ENCODE data around the gene CACNA1C.
"Not testable (repeated sequence)": the region's sequence is repeated elsewhere in the genome, so short reads cannot be mapped to it uniquely, and the experiment has no call there.

Gene CACNA1C

GRCh38 chr12:2742037-2742436 lies 689.2 kb downstream of the CACNA1C start:
- H3K4me1 Mint-ChIP-seq (ENCODE audit: low read depth); H3K4me3 Mint-ChIP-seq; H3K27ac Mint-ChIP-seq; H3K36me3 Mint-ChIP-seq; H3K27me3 Mint-ChIP-seq; H3K9me3 Mint-ChIP-seq (ENCODE audit: low read depth): not testable (repeated sequence)

DNA sequence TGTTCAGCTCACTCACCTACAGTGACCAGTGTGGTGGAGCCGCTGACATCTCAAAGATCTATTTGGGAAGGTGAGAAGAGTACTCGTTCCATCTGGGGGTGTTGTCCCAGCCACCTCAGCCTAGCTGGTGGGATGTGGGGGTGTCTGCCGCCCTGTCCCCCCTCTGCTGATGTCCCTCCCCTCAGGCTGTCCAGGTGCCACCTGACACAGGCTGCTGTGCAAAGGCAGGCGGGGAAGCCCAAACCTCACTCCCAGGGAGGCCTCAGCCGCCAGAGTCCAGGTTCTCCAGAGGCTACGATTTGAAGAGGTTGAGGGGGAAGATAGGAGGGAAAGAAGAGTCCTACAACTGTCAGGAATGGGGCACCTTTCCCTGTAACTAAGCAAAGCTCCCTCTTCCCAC lies 690.7 kb downstream of the CACNA1C start:
- peaks cover 8% of the 10 kb centered on the region for H3K27me3 Mint-ChIP-seq
- peaks cover 5% of the 10 kb centered on the region for H3K9me3 Mint-ChIP-seq (ENCODE audit: low read depth)
- no peak overlapping the region for H3K4me3 Mint-ChIP-seq
- H3K4me1 Mint-ChIP-seq (ENCODE audit: low read depth), result no peaks in the 10 kb centered on the region
- H3K36me3 Mint-ChIP-seq, result no peaks in the 10 kb centered on the region
- no peak overlapping the region for H3K27ac Mint-ChIP-seq

GRCh38 chr12:2745655-2746054 lies 692.9 kb downstream of the CACNA1C start:
- Mint-ChIP-seq H3K9me3 (ENCODE audit: low read depth) (peaks cover 5% of the 10 kb centered on the region), H3K27me3 (peaks cover 7% of the 10 kb centered on the region), H3K36me3 (no peaks in the 10 kb centered on the region), H3K4me1 (ENCODE audit: low read depth) (no peaks in the 10 kb centered on the region), H3K4me3 (no peak overlapping the region), H3K27ac (no peak overlapping the region)

Measured in activated naive CD8-positive, alpha-beta T cell (primary cell).